GM12878 (cell line): Measurements from ENCODE around the gene ITPR3. TPM values are rescaled to one million over a fixed set of nuclear protein-coding genes. Genes with fewer than 3 reads are reported as not detected.

Source experiments
- ATAC-seq: fragments of 200-7000 bp; cut with Tn5 transposase; 3 replicates; pipeline ENCODE4 v1.9.1; 2020; ENCODE audit warnings: mild to moderate bottlenecking, moderate library complexity
- BruUV-seq: library from RNA; stranded (reverse); fragments of 400-500 nt; replicated peaks from 2 replicates; lab custom pipeline; 2021; lab: Mats Ljungman, UMichigan
- CTCF ChIA-PET: fragments of 300-600 bp; sonication (Branson Sonifier 250); formaldehyde crosslinking; extraction: SDS; loops from one replicate; lab custom pipeline; 2021; ENCODE audit warnings: inconsistent platforms; lab: Yijun Ruan, JAX
- POLR2A ChIA-PET: fragments of 350-600 bp; formaldehyde crosslinking; extraction: SDS; loops from one replicate; lab custom pipeline; 2021; ENCODE audit warnings: inconsistent platforms; lab: Charles Lee
- RAD21 ChIA-PET: fragments of 300-600 bp; sonication (Branson Sonifier 250); formaldehyde crosslinking; loops from one replicate; lab custom pipeline; 2023; ENCODE audit warnings: antibody characterized with exemption; ENCODE audit not compliant: unreplicated experiment; lab: Charles Lee
- SMC1A ChIA-PET: fragments of 300-600 bp; sonication (Branson Sonifier 250); formaldehyde crosslinking; loops from one replicate; lab custom pipeline; 2023; ENCODE audit not compliant: unreplicated experiment, uncharacterized antibody; lab: Charles Lee
- DNase-seq: peaks from one replicate; pipeline ENCODE4 v3.0.0-alpha.2; 2011; ENCODE audit warnings: low read depth, low spot score
- FAIRE-seq: peaks from 3 replicates; lab custom pipeline; 2011; peaks lifted over from hg19 to GRCh38; lab: Jason Lieb, UNC
- H2AFZ ChIP-seq: 2 replicates; pipeline ENCODE4 v1.6.0; 2011; ENCODE audit warnings: low read depth, low read length, control low read depth; ENCODE audit not compliant: control insufficient read depth
- H3K27ac ChIP-seq: 2 replicates; pipeline ENCODE4 v1.5.1; 2011; ENCODE audit warnings: control low read depth; ENCODE audit not compliant: control insufficient read depth, insufficient read depth
- H3K27me3 ChIP-seq, 2 experiments: replicated peaks in 1 of 2; 2 replicates each; pipeline versions ENCODE4 v1.6.0 to v1.6.1; 2011; ENCODE audit warnings: low read length in 1 of 2; ENCODE audit not compliant: control insufficient read depth in 2 of 2, insufficient read depth in 2 of 2
- H3K36me3 ChIP-seq, 2 experiments: 2 replicates each; pipeline ENCODE4 v1.5.1; 2011; ENCODE audit warnings: low read length in 1 of 2; ENCODE audit not compliant: control insufficient read depth in 2 of 2, insufficient read depth in 2 of 2
- H3K4me1 ChIP-seq: 2 replicates; pipeline ENCODE4 v1.6.1; 2011; ENCODE audit warnings: mild to moderate bottlenecking, low read length, moderate library complexity, mixed read lengths; ENCODE audit not compliant: control insufficient read depth, insufficient read depth
- H3K4me2 ChIP-seq: 2 replicates; pipeline ENCODE4 v1.6.0; 2011; ENCODE audit warnings: control low read depth; ENCODE audit not compliant: control insufficient read depth, insufficient read depth
- H3K4me3 ChIP-seq: fragments of 200-600 bp; sonication (generic); 2 replicates; pipeline ENCODE4 v1.5.1; 2016
- H3K79me2 ChIP-seq: 2 replicates; pipeline ENCODE4 v1.6.0; 2011; ENCODE audit warnings: low read length; ENCODE audit not compliant: control insufficient read depth, insufficient read depth
- H3K9ac ChIP-seq: 2 replicates; pipeline ENCODE4 v1.8.0; 2011; ENCODE audit warnings: low read length, control low read depth, mixed read lengths; ENCODE audit not compliant: control insufficient read depth, insufficient read depth
- H3K9me3 ChIP-seq: replicated peaks from 3 replicates; pipeline ENCODE4 v1.5.1; 2011; ENCODE audit warnings: mild to moderate bottlenecking, low read length; ENCODE audit not compliant: control insufficient read depth, insufficient read depth
- H4K20me1 ChIP-seq: 2 replicates; pipeline ENCODE4 v1.6.0; 2011; ENCODE audit not compliant: control insufficient read depth, insufficient read depth
- KAT2A ChIP-seq: conservative IDR thresholded peaks from 2 replicates; pipeline ENCODE4 v1.6.1; 2011; ENCODE audit warnings: low read depth, low read length; ENCODE audit not compliant: control insufficient read depth
- NFIC ChIP-seq: IDR thresholded peaks from 2 replicates; pipeline ENCODE4 v1.6.1; 2012; ENCODE audit warnings: low read depth, mild to moderate bottlenecking, inconsistent platforms, low read length, moderate library complexity
- PAX8 ChIP-seq: fragments of 450-650 bp; IDR thresholded peaks from 2 replicates; pipeline ENCODE4 v1.6.1; 2017; ENCODE audit warnings: mild to moderate bottlenecking, moderate library complexity
- STAT1 ChIP-seq: fragments of 450-650 bp; conservative IDR thresholded peaks from 2 replicates; pipeline ENCODE4 v1.6.1; 2014; ENCODE audit warnings: antibody characterized with exemption, mild to moderate bottlenecking
- WGBS: methylation state at CpG from one replicate; pipeline ENCODE4 v1.1.6; 2016; ENCODE audit warnings: low lambda C conversion rate; ENCODE audit not compliant: insufficient replicate concordance, insufficient coverage; ENCODE audit errors: missing lambda C conversion rate; 5-methylcytosine and 5-hydroxymethylcytosine counted together
- in situ Hi-C: fragments of 300-500 bp; cut with MboI; formaldehyde crosslinking; loops from 9 replicates; pipeline ENCODE4 v1.14.3; 2018; ENCODE audit warnings: mixed read lengths
- intact Hi-C: fragments of 100-400 bp; cut with micrococcal nuclease; formaldehyde crosslinking; loops from one replicate; pipeline ENCODE4 v1.14.2; 2022; ENCODE audit not compliant: unreplicated experiment
- polyA plus RNA-seq, 11 experiments: library from polyadenylated mRNA; depleted of rRNA in 4 of 11; unstranded in 6 of 11; stranded (reverse) in 5 of 11; fragments of >200 nt; fragmentation: Nextera tagmentation in 4 of 11; fragmentation: Illumina TruSeq in 1 of 11; extraction: Ambion mirVana in 4 of 11; extraction: Trizol in 1 of 11; gene quantifications; 1 replicate in 1 of 11; 2 replicates in 10 of 11; pipeline versions ENCODE4 v1.2.1 to v1.2.3, GENCODE V29; 2011 to 2016; ENCODE audit warnings: inconsistent platforms in 2 of 11, missing spikeins in 2 of 11, low read depth in 1 of 11
- total RNA-seq, 4 experiments: library from RNA; depleted of rRNA in 3 of 4; stranded (reverse); fragments of >200 nt in 3 of 4; fragmentation: Illumina TruSeq in 1 of 4; extraction: Trizol in 1 of 4; gene quantifications; 2 replicates each; pipeline versions ENCODE4 v1.2.1 to v1.2.3, GENCODE V29; 2013 to 2021
- TF ChIP-seq, protein P1 (sequence below): IDR thresholded peaks from 2 replicates; pipeline ENCODE4 v1.6.1; 2011; ENCODE audit warnings: low read depth, mild to moderate bottlenecking, low read length, moderate library complexity, borderline replicate concordance; ENCODE audit errors: extremely low read depth
- TF ChIP-seq, protein P2 (sequence below): IDR thresholded peaks from 2 replicates; pipeline ENCODE4 v1.6.1; 2011; ENCODE audit warnings: borderline replicate concordance, low read depth, mild to moderate bottlenecking, moderate library complexity, mixed read lengths, low read length; ENCODE audit not compliant: insufficient read depth; ENCODE audit errors: extremely low read length

The ITPR3 gene
- total and polyA plus RNA-seq, 10 of the 15 experiments (the other 5 are each of a cell fraction or from before 2014, with no cell fraction given), result 0.32 to 34.0 (median 11.9) TPM

DNA sequence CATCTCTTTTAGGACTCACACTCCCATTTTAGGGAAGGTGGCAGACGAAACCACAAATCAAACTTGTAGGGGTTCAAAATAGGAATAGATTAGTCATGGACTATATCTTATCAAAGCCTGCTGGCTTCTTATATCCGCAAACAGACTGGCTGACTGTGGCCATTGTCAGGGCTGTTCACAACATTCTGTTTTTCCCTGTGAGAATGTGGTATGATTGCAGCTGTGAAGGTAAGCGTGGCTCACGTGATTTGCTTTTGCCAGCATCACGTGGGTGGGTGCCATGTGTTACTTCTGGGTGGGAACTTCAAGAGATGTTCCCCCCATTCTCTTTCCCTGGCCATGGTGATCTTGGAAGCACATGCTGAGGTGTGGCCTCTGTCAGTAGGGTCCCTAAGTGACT is 119.7 kb downstream of the ITPR3 start:
- DNase-seq (no peak), FAIRE-seq (no peak), ATAC-seq (no peak)
- no peaks in the 10 kb centered on the region for H3K36me3 ChIP-seq
- no peaks in the 10 kb centered on the region for H3K79me2 ChIP-seq
- no peaks in the 10 kb centered on the region for H4K20me1 ChIP-seq
- H3K4me3 ChIP-seq, result no peak overlapping the region
- ChIA-PET SMC1A (no interaction called here), RAD21 (no interaction called here), CTCF (interaction anchor here (7.2 kb wide), 1 partner anchor 30 kb away, joined by 46 read pairs; the partner anchor contains the start of gene UQCC2), POLR2A (no interaction called here)
- no peak overlapping the region for H3K27ac ChIP-seq
- no peaks in the 10 kb centered on the region for H3K4me1 ChIP-seq
- WGBS, result 23% methylated on average over 5 of the region's 5 CpGs
- no peak overlapping the region for H2AFZ ChIP-seq
- TF ChIP-seq PAX8, result no peak
- TF ChIP-seq, protein P1, sequence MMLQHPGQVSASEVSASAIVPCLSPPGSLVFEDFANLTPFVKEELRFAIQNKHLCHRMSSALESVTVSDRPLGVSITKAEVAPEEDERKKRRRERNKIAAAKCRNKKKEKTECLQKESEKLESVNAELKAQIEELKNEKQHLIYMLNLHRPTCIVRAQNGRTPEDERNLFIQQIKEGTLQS, result no peak
- no peak for TF ChIP-seq NFIC
- no peak for TF ChIP-seq KAT2A
- in situ Hi-C loops, result no loop called here
- H3K4me2 ChIP-seq, result no peak overlapping the region
- BruUV-seq, result no TSS peak
- H3K9ac ChIP-seq, result no peak overlapping the region
- intact Hi-C loops, result no loop called here
- H3K9me3 ChIP-seq, result no peaks in the 10 kb centered on the region
- H3K27me3 ChIP-seq, result no peaks in the 10 kb centered on the region; a peak in 1 of 4 replicates

DNA sequence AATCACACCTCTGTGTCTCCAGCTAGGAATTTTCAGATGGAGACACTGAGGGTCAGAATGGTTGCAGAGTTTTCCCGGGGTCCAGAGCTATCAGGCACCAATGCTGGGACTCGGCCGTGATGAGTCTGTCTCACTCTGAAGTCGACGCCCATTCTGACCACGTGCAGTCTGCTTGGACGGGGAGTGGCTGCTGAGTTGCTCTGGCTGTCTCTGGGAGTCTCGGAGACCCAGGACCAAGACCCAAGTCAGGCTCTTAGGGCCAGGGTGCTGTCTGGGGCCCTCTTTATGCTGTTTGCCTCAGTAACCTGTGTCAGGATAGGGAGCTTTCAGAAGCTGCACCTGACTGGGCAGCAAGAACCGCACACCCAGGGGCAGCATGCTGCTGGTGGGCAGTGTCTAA is 121.0 kb downstream of the ITPR3 start:
- Histone ChIP-seq H4K20me1 (no peaks in the 10 kb centered on the region), H3K27ac (no peak overlapping the region), H3K36me3 (no peaks in the 10 kb centered on the region), H2AFZ (no peak overlapping the region), H3K9me3 (no peaks in the 10 kb centered on the region), H3K4me3 (no peak overlapping the region), H3K79me2 (no peaks in the 10 kb centered on the region), H3K4me2 (no peak overlapping the region), H3K9ac (no peak overlapping the region), H3K4me1 (no peaks in the 10 kb centered on the region), H3K27me3 (no peaks in the 10 kb centered on the region; a peak in 1 of 4 replicates)
- TF ChIP-seq, protein P2, sequence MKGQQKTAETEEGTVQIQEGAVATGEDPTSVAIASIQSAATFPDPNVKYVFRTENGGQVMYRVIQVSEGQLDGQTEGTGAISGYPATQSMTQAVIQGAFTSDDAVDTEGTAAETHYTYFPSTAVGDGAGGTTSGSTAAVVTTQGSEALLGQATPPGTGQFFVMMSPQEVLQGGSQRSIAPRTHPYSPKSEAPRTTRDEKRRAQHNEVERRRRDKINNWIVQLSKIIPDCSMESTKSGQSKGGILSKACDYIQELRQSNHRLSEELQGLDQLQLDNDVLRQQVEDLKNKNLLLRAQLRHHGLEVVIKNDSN, result peak; percentile 7
- no peak for TF ChIP-seq STAT1
- no TSS peak for BruUV-seq
- no peak for ATAC-seq
- FAIRE-seq, result no peak
- ChIA-PET POLR2A (no interaction called here), CTCF (interaction anchor here (1.0 to 7.2 kb wide), 3 partner anchors 10 to 259 kb away, joined by 4 to 46 read pairs (median 4); partner anchors contain the start of gene UQCC2), SMC1A (no interaction called here), RAD21 (no interaction called here)
- no peak for DNase-seq
- in situ Hi-C loops (no loop called here), intact Hi-C loops (no loop called here)
- 14% methylated on average over 9 of the region's 9 CpGs for WGBS
